Stimulated activated naive B cell treated with anti-CD40 and anti-IgM and Interleukin-4, amounts not matched to agents 10 μg/mL and 1 μg/mL and 100 μg/mL, for 72 hours (primary cell): ENCODE results near the gene TCERG1L.

Experiments used
- ATAC-seq, 2 donors: fragments of 150-1000 bp; cut with Tn5 transposase; replicated peaks; 2 replicates each; pipeline ENCODE4 v1.10.0; 2021; ENCODE audit warnings: moderate library complexity in 1 of 2
- DNase-seq: peaks from one replicate; pipeline ENCODE4 v3.0.0; 2021
- H3K27ac Mint-ChIP-seq: one replicate; pipeline ENCODE4 v1.8.0; 2022; ENCODE audit warnings: mild to moderate bottlenecking, mixed read lengths
- H3K27me3 Mint-ChIP-seq, 2 donors: one replicate each; pipeline ENCODE4 v1.8.0; 2022; ENCODE audit warnings: mixed read lengths in 2 of 2
- H3K36me3 Mint-ChIP-seq, 2 donors: one replicate each; pipeline ENCODE4 v1.8.0; 2022; ENCODE audit warnings: mixed read lengths in 2 of 2, mild to moderate bottlenecking in 1 of 2
- H3K4me1 Mint-ChIP-seq, 2 donors: one replicate each; pipeline ENCODE4 v1.8.0; 2022; ENCODE audit warnings: mixed read lengths in 2 of 2, mild to moderate bottlenecking in 1 of 2
- H3K4me3 Mint-ChIP-seq, 2 donors: one replicate each; pipeline ENCODE4 v1.8.0; 2022; ENCODE audit warnings: mild to moderate bottlenecking in 2 of 2, mixed read lengths in 2 of 2, moderate library complexity in 1 of 2
- H3K9me3 Mint-ChIP-seq, 2 donors: one replicate each; pipeline ENCODE4 v1.8.0; 2022; ENCODE audit warnings: mixed read lengths in 2 of 2, mild to moderate bottlenecking in 1 of 2

The TCERG1L gene

DNA sequence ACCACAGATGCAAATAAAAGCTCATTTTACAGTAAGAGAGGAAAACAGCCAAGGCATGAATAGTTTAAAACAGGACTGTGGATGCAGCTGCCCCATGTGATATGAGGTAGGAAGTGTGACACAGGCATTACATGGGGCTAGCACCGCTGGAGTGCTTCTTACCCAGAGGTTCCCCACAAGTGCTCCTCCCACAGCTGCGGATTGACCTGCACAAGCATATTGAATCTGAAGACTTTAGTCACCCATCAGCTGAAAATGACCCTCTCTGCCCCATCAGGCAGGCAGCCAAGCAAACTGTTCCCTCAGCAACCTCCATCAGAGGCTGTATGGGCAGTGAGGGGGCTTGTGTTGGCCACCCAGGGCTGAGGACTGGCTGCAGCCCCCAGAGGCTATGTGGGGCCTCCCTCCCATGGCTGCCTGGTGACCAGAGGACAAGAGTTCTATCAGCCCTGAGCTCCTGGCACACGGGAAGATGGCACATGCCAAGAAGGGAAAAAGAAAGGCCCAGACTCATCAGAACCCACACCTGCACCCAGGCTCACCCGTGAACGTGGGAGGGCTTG lies 98.7 kb downstream of the TCERG1L start:
- ATAC-seq (no peak), DNase-seq (no peak)
- H3K9me3 Mint-ChIP-seq, result no peaks in the 10 kb centered on the region
- peaks cover 0 to 6% of the 10 kb centered on the region in 2 donors for H3K27me3 Mint-ChIP-seq
- H3K4me3 Mint-ChIP-seq, result no peak overlapping the region
- H3K27ac Mint-ChIP-seq, result no peak overlapping the region
- no peaks in the 10 kb centered on the region for H3K36me3 Mint-ChIP-seq
- no peaks in the 10 kb centered on the region for H3K4me1 Mint-ChIP-seq

DNA sequence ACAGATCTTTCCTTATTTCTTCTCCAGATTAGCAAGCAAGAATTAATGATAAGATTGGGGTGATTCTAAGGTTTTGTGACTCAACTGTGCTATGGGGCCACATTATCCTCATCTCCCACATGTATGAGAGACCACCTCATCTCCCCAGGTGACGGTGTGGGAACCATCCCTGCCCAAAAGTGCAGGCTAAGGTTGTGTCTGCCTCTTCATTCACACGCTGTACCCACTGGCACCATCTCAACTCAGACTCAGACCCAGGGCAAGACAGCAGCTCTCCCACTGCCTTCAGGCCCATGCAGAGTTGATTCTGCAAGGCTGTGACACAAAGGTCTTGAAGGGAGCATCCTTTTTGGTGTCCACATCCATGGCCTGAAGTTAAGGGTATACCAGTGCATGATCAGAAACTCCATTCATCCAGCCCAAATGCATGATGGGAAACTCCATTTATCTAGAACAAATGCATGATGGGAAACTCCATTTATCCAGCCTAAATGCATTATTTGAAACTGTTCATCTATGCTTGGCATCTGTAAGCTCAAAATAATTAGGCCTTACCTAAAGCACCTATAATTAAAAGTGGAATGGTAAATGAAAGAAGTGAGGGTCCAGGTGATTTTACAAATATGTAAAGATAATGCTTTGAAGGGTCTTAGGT lies 99.4 kb downstream of the TCERG1L start:
- Mint-ChIP-seq H3K4me3 (no peak overlapping the region), H3K9me3 (no peaks in the 10 kb centered on the region), H3K4me1 (no peaks in the 10 kb centered on the region), H3K27me3 (peaks cover 0 to 6% of the 10 kb centered on the region in 2 donors), H3K36me3 (no peaks in the 10 kb centered on the region), H3K27ac (no peak overlapping the region)
- no peak for ATAC-seq
- no peak for DNase-seq

DNA sequence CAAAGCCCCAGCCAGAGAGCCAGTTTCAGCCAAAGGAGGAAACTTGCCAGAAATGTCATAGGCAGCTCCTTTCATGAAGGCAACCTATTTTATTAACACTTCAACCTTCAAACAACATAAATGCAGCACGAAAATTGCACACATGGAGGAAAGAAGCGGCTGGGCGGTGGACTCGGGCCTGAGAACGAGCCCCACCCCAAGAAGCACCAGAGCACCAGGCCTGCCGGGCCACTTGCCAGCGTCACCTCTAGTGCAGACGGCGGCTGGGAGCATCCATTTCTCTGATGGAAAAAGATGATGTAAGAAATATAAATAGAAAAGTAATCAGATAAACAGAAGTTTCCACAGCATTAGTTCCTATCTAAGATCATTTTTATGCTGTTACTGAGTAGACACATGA lies 100.0 kb downstream of the TCERG1L start:
- peaks cover 0 to 6% of the 10 kb centered on the region in 2 donors for H3K27me3 Mint-ChIP-seq
- H3K27ac Mint-ChIP-seq, result no peak overlapping the region
- ATAC-seq, result no peak
- H3K9me3 Mint-ChIP-seq, result no peaks in the 10 kb centered on the region
- DNase-seq, result no peak
- no peaks in the 10 kb centered on the region for H3K4me1 Mint-ChIP-seq
- no peak overlapping the region for H3K4me3 Mint-ChIP-seq
- no peaks in the 10 kb centered on the region for H3K36me3 Mint-ChIP-seq

DNA sequence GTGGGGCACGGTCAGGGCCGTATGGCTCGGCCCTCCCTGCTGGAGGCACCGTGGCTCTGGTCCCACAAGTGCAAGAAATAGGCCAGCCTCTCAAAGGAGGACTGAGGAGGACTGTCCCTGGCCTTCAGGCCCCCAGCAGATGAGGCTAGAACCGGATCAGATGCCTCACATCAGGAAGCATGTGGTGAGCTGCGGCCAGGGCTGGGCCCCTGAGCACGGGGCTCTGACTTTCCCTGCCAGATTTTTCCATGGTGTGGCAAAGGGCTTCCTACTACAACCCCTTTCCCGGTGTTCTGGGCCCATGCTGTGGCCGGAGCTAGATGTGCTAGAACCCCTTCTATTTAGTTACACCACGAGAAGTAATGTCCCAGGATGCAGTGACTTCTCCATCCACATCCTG lies 100.4 kb downstream of the TCERG1L start:
- Mint-ChIP-seq H3K4me3 (no peak overlapping the region), H3K9me3 (no peaks in the 10 kb centered on the region), H3K27me3 (peaks cover 0 to 6% of the 10 kb centered on the region in 2 donors), H3K27ac (no peak overlapping the region), H3K36me3 (no peaks in the 10 kb centered on the region), H3K4me1 (no peaks in the 10 kb centered on the region)
- DNase-seq (no peak), ATAC-seq (no peak)

DNA sequence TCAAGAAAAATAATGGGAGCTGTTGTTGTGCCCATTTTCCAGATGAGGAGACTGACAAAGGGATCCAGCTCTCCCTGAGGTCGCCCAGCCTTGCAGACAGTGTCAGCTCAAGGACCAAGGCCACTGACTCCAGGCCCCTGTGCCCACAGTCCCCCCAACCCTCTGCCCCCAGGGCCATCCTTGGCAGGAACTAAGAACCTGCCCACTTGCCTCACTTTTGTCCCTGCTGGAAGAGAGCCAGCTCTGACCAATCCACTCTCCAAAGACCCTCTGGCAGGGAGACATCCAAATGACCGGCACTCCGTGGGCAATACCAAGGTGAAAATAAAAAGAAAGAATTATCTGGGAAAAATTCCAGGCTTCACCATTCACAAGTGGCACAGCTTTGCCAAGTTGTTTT lies 101.3 kb downstream of the TCERG1L start:
- Mint-ChIP-seq H3K27ac (no peak overlapping the region), H3K27me3 (peaks cover 0 to 6% of the 10 kb centered on the region in 2 donors), H3K9me3 (no peaks in the 10 kb centered on the region), H3K4me1 (no peaks in the 10 kb centered on the region), H3K36me3 (no peaks in the 10 kb centered on the region), H3K4me3 (no peak overlapping the region)
- DNase-seq (no peak), ATAC-seq (no peak)

DNA sequence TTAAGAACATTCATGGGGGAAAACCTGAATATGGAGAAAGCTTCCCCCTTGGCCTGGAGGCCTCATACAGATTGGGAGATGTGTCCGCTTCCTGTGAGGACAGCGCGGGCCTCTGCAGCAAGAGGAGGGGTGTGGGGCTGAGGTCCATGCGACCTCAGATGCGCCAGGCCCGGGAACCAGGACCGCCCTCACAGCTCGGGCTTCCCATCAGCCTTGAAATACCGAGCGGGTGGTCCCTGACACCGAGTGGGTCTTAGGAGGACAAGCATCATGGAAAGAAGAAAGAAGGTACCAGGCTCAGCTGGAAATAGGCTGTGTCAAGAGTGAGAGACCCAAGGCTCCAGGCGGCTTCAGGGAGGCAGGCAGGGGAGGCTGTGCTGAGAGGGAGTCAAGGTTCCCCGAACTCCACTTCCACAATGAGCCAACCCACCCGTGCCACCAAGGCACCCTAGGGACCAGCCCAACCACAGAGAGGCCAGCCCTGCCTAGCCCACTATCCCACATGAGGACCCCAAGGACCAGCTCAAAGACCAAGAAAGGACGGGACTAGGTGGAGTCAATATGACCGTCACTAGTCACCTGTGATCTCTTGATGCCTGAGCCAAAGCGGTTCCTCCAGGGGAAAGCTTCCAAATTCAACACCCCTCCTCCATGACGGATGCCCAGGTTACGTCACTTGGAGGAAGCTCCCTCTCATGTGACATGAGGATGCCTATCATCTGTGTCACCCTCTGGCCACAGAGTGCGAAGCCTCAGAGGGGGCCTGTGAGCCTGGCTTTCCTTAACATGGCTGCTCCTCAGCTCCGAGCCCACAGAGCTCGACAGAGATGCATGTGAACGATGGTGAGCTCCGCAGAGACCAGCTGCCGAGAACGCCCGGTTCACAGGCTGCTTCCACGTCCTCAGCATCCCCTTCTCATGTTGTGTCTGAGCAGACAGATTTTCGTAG lies 103.7 kb downstream of the TCERG1L start:
- no peaks in the 10 kb centered on the region for H3K36me3 Mint-ChIP-seq
- H3K4me1 Mint-ChIP-seq, result no peaks in the 10 kb centered on the region
- no peak overlapping the region for H3K27ac Mint-ChIP-seq
- peaks cover 0 to 6% of the 10 kb centered on the region in 2 donors for H3K27me3 Mint-ChIP-seq
- no peak for DNase-seq
- ATAC-seq, result no peak
- peaks cover 1 to 3% of the 10 kb centered on the region in 2 donors for H3K9me3 Mint-ChIP-seq
- no peak overlapping the region for H3K4me3 Mint-ChIP-seq

DNA sequence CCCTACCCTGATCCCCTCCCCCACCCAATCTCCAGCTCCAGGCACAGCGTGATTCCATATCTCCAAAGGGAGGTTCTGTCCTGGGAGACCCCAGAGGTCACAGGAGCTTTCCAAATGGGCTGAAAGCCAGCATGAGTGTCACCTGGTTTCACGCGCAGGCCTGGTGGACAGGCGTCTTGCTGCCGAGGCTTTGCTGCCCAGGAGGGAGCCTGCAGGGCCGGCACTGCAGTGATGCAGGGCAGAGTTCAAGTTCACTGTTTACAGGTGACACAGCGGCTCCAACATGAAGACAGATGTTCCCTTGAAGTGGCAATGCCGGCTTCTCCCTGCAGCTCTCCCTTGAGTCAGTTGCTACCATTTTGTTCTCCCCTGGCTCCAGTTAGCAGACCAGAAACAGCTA lies 104.3 kb downstream of the TCERG1L start:
- Mint-ChIP-seq H3K36me3 (no peaks in the 10 kb centered on the region), H3K4me1 (no peaks in the 10 kb centered on the region), H3K27ac (no peak overlapping the region), H3K9me3 (peaks cover 1 to 3% of the 10 kb centered on the region in 2 donors), H3K27me3 (peaks cover 0 to 6% of the 10 kb centered on the region in 2 donors), H3K4me3 (no peak overlapping the region)
- no peak for DNase-seq
- ATAC-seq, result no peak

DNA sequence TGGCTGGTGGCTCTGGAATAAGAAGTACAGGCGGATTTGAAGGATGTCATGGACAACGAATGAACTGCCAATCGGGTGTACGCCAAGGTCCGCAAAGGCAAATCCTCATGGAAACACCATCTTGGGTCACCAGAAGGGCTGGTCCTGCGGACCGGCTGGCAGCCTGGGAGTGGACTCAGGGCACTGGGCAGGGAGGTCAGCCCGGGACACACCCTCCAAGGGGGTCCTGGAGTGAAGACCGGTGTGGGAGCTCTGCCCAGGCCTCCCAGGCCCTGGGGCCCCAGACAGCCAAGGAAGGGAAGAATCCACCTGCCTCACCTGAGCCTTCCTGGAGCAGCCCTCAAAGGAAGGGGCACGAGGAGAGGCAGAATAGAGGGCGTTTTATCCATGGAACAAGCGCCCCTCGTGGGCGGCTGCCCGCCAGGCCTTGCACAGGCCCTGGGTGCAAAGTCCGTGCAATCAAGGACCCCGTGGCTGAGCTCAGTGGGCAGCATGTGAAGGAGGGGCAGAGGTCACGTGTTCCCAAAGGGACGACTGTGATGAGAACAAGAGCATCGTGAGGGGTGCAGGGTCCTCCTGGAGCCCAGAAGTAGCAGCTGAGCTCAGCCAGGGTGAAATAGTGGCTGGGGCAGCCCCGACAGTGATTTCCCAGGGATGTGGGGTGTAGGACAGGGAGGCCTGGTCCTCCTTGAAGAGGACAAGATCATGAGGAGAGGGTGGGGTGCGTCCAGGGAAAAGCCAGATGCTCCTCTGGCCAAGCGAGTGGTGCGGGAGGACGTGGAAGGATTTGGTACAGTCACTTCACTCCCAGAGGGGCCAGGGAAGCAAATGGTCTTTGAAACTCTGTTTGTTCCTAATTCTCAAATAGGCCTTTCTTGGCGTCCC lies 105.2 kb downstream of the TCERG1L start:
- H3K27ac Mint-ChIP-seq, result no peak overlapping the region
- H3K36me3 Mint-ChIP-seq, result no peaks in the 10 kb centered on the region
- H3K4me3 Mint-ChIP-seq, result no peak overlapping the region
- no peaks in the 10 kb centered on the region for H3K4me1 Mint-ChIP-seq
- DNase-seq (no peak), ATAC-seq (no peak)
- peaks cover 0 to 6% of the 10 kb centered on the region in 2 donors for H3K27me3 Mint-ChIP-seq
- peaks cover 1 to 3% of the 10 kb centered on the region in 2 donors for H3K9me3 Mint-ChIP-seq

DNA sequence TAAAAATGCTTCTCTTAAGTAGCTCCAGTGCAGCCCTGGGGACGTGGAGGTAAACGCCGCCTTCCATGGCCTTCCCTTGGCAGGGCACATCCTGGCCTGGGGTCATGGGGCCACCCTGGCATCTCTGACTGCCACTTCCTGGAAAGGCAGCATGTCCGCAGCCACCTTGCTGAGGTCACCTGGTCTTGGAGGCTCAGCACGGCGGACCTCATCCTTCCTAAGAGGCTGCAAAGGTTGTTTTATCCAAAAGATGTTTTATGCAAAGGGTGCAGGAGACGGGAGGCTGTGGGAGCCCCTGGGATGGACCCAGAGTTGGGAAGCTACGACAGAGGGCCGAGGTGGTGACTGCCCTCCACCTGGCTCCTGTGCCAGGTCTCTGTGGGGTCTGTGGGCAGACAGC lies 106.0 kb downstream of the TCERG1L start:
- peaks cover 0 to 5% of the 10 kb centered on the region in 2 donors for H3K27me3 Mint-ChIP-seq
- no peak for DNase-seq

DNA sequence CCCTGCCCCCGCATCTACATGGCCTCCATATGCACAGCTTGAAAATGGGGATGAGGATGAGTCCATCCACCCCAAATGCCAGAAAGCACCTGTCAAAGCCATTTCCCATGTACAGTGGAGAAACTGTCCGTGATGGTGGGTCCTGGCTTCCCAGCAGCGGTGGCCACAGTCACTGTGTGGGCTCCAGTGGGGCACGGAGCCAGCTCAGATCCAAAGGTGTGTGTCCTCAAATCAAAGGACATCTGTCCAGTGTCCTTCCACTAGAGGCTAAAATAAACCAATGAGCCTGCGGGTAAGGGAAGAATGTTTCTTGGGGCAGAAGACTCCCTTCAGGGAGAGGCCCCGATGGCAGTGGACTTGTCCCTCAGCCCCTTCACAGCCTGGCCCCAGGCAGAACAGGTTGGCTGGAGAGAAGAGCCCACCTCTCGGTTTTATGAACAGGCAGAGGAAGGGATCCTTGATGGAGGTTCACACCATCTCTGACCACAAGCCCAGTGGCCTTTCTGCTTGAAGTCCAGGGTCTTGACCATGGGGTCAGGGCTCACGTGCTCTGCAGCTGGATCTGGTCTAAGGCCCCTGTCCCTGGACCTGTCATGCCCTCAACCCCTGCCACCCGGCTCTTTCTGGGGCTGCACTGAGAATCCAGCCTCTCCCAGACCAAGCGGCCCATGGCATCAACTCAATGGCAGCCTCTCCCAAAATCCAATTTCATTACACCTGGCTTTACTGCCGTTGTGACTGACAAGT lies 106.9 kb downstream of the TCERG1L start:
- peaks cover 0 to 6% of the 10 kb centered on the region in 2 donors for H3K27me3 Mint-ChIP-seq
- no peak overlapping the region for H3K27ac Mint-ChIP-seq
- H3K4me1 Mint-ChIP-seq, result no peaks in the 10 kb centered on the region
- peaks cover 1 to 3% of the 10 kb centered on the region in 2 donors for H3K9me3 Mint-ChIP-seq
- no peak for DNase-seq
- no peak for ATAC-seq
- no peak overlapping the region for H3K4me3 Mint-ChIP-seq
- H3K36me3 Mint-ChIP-seq, result no peaks in the 10 kb centered on the region

More for the DNA sequence above, 106.0 kb downstream of the TCERG1L start:
- Mint-ChIP-seq H3K9me3 (peaks cover 1 to 3% of the 10 kb centered on the region in 2 donors), H3K36me3 (no peaks in the 10 kb centered on the region), H3K4me3 (no peak overlapping the region), H3K27ac (no peak overlapping the region), H3K4me1 (no peaks in the 10 kb centered on the region)
- no peak for ATAC-seq

DNA sequence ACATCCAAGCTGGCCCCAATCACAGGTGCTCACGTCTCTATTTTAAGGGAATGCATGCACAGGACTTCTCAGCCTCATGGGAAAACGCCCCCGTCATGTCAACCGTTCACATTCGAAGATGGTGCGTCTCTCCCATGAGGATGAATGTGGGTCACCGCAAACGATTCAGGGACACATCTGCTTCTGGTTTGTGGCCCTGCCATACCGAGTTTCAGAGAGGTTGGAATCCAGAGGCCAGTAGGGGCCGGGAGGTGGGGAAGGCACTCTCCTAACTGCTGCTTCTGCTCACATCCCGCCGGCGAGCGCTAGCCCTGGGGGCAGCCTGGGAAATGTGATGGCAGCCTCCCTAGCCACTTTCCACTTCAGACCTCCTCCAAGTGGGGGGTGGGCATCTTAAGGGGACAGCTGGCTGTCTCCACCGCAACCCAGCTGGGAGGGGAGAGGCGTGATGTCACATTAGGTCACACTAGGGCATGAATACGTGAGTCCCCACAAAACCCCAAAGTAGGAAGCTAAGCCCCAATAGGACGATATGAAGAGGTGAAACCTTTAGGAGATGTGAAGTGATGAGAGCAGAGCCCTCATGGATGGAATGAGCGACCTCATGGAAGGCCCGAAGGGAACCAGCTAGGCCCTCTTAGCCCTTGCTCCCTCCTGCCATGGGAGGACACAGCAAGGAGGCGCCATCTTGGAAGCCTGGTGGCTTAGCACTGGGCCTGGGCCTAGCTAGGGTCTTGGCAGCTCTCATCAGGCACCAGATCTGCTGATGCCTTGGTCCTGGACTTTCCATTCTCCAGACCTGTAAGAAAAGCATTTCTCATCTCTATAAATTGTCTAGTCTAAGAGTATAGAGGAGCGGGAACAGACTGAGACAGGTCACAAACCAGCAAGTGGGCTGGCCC lies 107.8 kb downstream of the TCERG1L start:
- Mint-ChIP-seq H3K4me3 (no peak overlapping the region), H3K9me3 (peaks cover 1 to 3% of the 10 kb centered on the region in 2 donors), H3K36me3 (no peaks in the 10 kb centered on the region), H3K27ac (no peak overlapping the region), H3K4me1 (no peaks in the 10 kb centered on the region), H3K27me3 (peaks cover 0 to 6% of the 10 kb centered on the region in 2 donors)
- ATAC-seq (no peak), DNase-seq (no peak)

DNA sequence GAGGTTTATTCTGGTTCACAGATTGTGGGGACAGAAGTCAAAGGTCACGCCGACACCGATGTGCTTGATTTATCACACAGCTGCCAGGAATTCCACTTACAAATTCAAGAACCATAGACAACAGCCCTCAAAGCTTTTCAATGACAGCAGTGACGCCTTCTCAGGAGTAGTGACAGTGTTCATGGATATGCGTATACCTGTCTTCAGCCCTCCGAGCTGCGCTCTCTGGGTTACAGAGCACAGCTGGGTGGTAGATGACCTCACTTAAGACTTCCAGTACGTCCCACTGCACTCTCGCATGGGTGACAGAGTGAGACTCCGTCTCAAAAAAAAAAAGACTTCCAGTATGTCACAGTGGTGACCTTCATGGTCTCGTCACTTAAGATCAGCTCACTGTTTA lies 108.5 kb downstream of the TCERG1L start:
- Mint-ChIP-seq H3K4me3 (no peak overlapping the region), H3K36me3 (no peaks in the 10 kb centered on the region)
- no peak for ATAC-seq

More for the DNA sequence above, 108.5 kb downstream of the TCERG1L start:
- Mint-ChIP-seq H3K27ac (no peak overlapping the region), H3K4me1 (no peaks in the 10 kb centered on the region), H3K27me3 (peaks cover 0 to 6% of the 10 kb centered on the region in 2 donors), H3K9me3 (peaks cover 1 to 3% of the 10 kb centered on the region in 2 donors)
- no peak for DNase-seq
